Transverse colon (tissue), 4 donors: ENCODE data around the gene SPTB.

Source experiments
- CTCF ChIP-seq, 5 experiments: fragments of 200-600 bp in 3 of 5; fragments of 450-650 bp in 2 of 5; sonication (generic) in 3 of 5; IDR thresholded peaks; 1 replicate in 2 of 5; 2 replicates in 3 of 5; pipeline ENCODE4 v1.5.1; 2016 to 2017; ENCODE audit warnings: antibody characterized with exemption in 5 of 5, inconsistent platforms in 3 of 5, mild to moderate bottlenecking in 2 of 5, moderate library complexity in 1 of 5
- EP300 ChIP-seq: sonication (generic); formaldehyde crosslinking; IDR thresholded peaks from one replicate; pipeline ENCODE4 v1.6.1; 2017; ENCODE audit warnings: antibody characterized with exemption, low read depth
- POLR2A ChIP-seq: fragments of 450-650 bp; IDR thresholded peaks from one replicate; pipeline ENCODE4 v1.6.1; 2016; ENCODE audit warnings: antibody characterized with exemption, mild to moderate bottlenecking, moderate library complexity
- POLR2AphosphoS5 ChIP-seq, 3 donors: sonication (generic); formaldehyde crosslinking; IDR thresholded peaks; one replicate each; pipeline ENCODE4 v1.6.1; 2016; ENCODE audit warnings: antibody characterized with exemption in 3 of 3

GRCh38 chr14:64844969-64845536, 34.7 kb downstream of the SPTB start:
- TF ChIP-seq CTCF (IDR thresholded peaks at IDR 0.05) (no peak), POLR2AphosphoS5 (IDR thresholded peaks at IDR 0.05) (no peak), EP300 (no peak), POLR2A (no peak)
